Fibroblast of the aortic adventitia (primary cell): ENCODE data around the gene MKLN1. TPM values are rescaled to one million over a fixed set of nuclear protein-coding genes. Genes with fewer than 3 reads are reported as not detected.
"Not testable (repeated sequence)": the region's sequence is repeated elsewhere in the genome, so short reads cannot be mapped to it uniquely, and the experiment has no call there.

Experiments used
- DNase-seq: peaks from one replicate; pipeline ENCODE4 v3.0.0-alpha.2; 2010; ENCODE audit warnings: low read depth
- H3K4me3 ChIP-seq: 2 replicates; pipeline ENCODE4 v1.5.1; 2011; ENCODE audit warnings: low read depth, mild to moderate bottlenecking, control low read depth, low read length, moderate library complexity
- CTCF ChIP-seq: IDR thresholded peaks from 2 replicates; pipeline ENCODE4 v1.5.1; 2011; ENCODE audit warnings: mild to moderate bottlenecking, low read length, control low read depth, inconsistent platforms; ENCODE audit not compliant: insufficient read depth
- total RNA-seq: library from RNA; depleted of rRNA; stranded (reverse); fragments of >200 nt; gene quantifications from 2 replicates; pipeline ENCODE4 v1.2.3, GENCODE V29; 2012; ENCODE audit warnings: low replicate concordance

Gene MKLN1
- total RNA-seq, 1 donor = 71.9 TPM

GRCh38 chr7:131300572-131301466 lies 26.9 kb upstream of the MKLN1 start:
- peak; percentile 56 for DNase-seq
- no peak for TF ChIP-seq CTCF
- no peak overlapping the region for H3K4me3 ChIP-seq

- TF ChIP-seq CTCF = no peak
- no peak for DNase-seq
Observed at GRCh38 chr7:131302446-131302845, 25.2 kb upstream of the MKLN1 start.

GRCh38 chr7:131302876-131303707 lies 24.6 kb upstream of the MKLN1 start:
- TF ChIP-seq CTCF = peak; percentile 69
- no peak overlapping the region for H3K4me3 ChIP-seq
- DNase-seq = peak; percentile 62

More at GRCh38 chr7:131302446-131302845, 25.2 kb upstream of the MKLN1 start:
- no peak overlapping the region for H3K4me3 ChIP-seq

GRCh38 chr7:131305152-131305551 lies 22.5 kb upstream of the MKLN1 start:
- H3K4me3 ChIP-seq = no peak overlapping the region
- DNase-seq = no peak
- no peak for TF ChIP-seq CTCF

GRCh38 chr7:131306041-131306440 lies 21.6 kb upstream of the MKLN1 start:
- H3K4me3 ChIP-seq, DNase-seq: not testable (repeated sequence)

GRCh38 chr7:131306777-131307176 lies 20.9 kb upstream of the MKLN1 start:
- no peak overlapping the region for H3K4me3 ChIP-seq
- DNase-seq = no peak
- no peak for TF ChIP-seq CTCF

GRCh38 chr7:131307627-131308026 lies 20.0 kb upstream of the MKLN1 start:
- DNase-seq = no peak
- no peak overlapping the region for H3K4me3 ChIP-seq
- no peak for TF ChIP-seq CTCF
